ENCODE results near the gene WDR53.

GRCh38 chr3:196513697-196514349, 54.5 kb downstream of the WDR53 start:
- TF ChIP-seq MAX (IDR thresholded peaks at IDR 0.05; ENCODE audit: low read depth, low read length), result no peak
- TF ChIP-seq, protein P1, sequence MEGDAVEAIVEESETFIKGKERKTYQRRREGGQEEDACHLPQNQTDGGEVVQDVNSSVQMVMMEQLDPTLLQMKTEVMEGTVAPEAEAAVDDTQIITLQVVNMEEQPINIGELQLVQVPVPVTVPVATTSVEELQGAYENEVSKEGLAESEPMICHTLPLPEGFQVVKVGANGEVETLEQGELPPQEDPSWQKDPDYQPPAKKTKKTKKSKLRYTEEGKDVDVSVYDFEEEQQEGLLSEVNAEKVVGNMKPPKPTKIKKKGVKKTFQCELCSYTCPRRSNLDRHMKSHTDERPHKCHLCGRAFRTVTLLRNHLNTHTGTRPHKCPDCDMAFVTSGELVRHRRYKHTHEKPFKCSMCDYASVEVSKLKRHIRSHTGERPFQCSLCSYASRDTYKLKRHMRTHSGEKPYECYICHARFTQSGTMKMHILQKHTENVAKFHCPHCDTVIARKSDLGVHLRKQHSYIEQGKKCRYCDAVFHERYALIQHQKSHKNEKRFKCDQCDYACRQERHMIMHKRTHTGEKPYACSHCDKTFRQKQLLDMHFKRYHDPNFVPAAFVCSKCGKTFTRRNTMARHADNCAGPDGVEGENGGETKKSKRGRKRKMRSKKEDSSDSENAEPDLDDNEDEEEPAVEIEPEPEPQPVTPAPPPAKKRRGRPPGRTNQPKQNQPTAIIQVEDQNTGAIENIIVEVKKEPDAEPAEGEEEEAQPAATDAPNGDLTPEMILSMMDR (IDR thresholded peaks at IDR 0.05; ENCODE audit: low read depth, low read length), result no peak

Data from NB4 (cell line).